CD1c-positive myeloid dendritic cell (primary cell): ENCODE data around the gene ABCC1.
A peak's percentile ranks its signal among the peaks of the same experiment; 100 is the strongest.
"Not testable (repeated sequence)": the region's sequence is repeated elsewhere in the genome, so short reads cannot be mapped to it uniquely, and the experiment has no call there.

Experiments used
- DNase-seq: peaks from one replicate; pipeline ENCODE4 v3.0.0-alpha.2; 2016; ENCODE audit errors: extremely low spot score

Gene ABCC1

DNA sequence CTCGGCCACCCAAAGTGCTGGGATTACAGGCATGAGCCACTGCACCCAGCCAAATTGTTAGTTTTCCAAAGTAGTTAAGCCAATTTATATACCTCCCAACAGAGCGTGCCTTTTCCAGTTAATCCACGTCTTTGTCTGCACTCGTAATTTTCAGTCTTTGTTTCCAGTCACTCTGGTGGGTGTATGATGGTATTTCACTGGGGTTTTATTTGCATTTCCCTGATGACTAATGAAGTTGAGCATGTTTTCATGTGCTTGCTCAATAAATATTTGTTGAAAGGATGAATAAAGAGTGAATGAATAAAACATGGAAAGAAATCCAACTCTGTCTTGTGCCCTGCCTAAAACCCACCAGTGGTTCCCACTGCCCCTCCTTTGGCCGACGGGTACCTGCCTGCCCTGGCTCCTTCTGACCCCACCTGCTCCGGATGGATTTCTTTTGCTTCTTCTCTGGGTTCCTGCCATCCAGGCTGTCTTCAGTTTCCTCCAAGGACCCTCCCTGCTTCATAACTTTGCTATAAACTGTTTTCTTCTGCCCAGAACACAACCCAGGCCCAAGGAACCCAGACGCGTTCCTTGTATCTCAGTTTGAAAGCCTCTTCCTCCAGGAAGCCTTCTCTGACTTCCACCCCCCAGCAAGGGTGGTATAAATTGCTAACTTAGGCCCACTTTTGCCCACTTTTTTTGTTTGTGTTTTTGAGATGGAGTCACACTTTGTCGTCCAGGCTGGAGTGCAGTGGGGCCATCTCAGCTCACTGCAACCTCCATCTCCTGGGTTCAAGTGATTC, 3.0 kb upstream of the ABCC1 start:
- DNase-seq, result no peak

DNA sequence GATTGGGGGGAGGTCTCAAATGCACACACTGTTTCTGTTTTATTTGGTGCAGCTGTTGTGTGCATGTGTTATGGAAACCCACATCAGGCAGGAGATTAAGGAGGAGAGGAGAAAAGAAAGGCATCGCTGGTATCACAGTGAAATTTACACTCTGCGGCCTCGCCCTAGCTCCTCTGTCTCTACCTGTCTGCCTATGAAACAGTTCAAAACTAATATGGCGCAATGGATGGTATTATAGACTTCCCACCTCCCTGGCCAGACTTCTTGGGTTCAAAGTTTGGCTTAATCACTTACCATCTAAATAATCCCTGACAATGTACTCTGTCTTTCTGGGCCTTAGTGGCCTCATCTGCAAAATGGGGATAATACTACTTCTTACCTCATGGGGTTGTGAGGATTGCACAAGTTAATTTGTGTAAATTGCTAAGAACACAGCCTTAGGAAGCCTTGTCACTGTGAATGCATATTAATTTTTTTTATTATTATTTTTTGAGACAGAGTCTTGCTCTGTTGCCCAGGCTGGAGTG, 1.4 kb upstream of the ABCC1 start:
- DNase-seq, result no peak

- peak; percentile 41 for DNase-seq
These were observed 745 bp upstream of the ABCC1 start for GRCh38 chr16:15948532-15949209.

DNA sequence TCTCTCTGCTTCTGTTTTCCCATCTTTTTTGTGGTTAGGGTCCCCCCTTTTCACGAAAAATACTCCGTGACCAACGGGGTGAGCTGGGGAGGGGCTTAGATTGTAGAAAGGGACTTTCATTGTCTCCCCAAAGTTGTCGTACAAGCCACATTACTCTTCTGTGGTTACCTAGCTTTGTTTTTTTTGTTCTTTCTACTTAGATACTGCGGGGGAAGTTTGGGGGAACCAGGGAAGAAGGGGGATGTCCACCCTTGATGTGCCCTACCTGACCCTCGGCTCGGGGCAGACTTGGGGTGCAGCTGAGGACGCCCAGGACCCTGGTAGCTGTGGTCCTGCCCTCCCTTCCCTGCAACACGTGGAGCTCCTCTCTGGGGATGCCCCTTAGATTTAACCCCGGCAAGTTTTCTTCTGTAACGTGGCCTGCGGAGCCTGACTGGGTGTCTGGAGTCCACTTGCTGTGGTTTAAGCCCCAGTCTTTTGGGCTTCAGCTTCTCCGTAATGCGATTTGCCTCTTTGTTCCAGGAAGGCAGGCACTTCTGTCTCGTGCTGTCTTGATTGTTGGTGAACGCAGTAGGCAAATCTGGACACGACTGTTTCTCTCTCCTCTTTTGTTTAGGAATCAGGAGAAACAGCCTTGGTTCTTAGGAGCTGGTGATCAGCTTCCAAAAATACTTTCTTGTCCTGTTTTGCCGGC, 892 bp downstream of the ABCC1 start:
- DNase-seq, result peak; percentile 13

GRCh38 chr16:15950869-15951268, 1.5 kb downstream of the ABCC1 start:
- DNase-seq, result no peak

DNA sequence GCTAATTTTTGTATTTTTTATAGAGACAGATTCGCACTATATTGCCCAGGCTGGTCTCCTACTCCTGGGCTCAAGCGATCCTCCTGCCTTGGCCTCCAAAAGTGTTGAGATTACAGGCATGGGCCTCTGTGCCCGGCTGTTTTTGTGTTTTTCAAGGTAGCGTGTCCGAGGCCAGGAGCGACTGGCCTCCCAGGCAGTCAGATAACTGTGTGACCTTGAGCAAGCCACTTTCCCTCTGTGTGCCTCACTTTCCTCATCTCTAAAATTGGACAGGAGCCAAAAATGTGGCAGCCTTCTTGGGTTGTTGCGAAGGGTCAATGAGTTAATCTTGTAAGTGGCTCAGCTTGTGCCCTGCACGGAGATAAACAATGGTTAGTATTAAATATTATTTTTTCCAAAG, 2.4 kb downstream of the ABCC1 start:
- DNase-seq, result no peak

DNA sequence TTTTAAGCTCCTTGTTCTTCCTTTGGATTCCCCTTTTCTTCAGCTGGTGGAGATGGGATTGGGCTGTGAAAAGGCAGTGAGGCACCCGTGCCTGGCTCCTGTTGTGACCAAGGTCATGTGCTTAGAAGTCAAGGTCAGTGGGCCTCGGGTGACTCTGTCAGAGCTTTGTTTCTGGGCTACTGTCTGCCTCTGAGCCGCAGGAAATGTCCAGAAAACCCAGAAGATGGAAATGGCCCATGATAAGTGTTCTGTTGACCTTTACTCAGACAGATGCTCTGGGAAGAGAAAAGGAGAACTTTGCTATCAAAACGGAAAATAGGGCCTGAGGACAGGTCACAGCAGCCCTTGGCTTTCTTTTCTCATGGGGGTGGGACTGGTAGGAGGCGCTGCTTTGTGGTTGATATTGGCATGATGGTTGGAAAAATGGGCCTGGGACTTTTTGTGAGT, 2.9 kb downstream of the ABCC1 start:
- peak; percentile 64 for DNase-seq

DNA sequence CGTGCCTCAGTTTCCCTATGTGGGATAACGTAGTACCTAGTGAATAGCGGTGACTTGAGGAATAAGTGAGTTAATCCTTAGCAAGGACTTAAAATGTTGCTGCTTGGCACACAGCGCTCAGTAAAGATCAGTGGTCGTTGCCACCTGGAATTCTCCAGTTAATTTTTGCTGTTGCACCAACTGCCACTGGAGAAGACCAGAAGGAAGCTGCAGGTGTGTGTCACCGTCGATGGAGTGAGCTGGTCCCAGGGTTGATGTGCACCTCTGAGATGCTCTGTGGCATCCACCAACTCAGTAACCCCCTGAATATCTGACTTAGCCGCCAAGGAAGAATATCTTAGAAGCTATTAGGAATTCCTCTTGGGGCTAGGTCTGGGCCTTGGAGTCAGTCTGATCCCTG, 4.1 kb downstream of the ABCC1 start:
- DNase-seq, result no peak

GRCh38 chr16:15953929-15954813, 4.8 kb downstream of the ABCC1 start:
- no peak for DNase-seq

DNA sequence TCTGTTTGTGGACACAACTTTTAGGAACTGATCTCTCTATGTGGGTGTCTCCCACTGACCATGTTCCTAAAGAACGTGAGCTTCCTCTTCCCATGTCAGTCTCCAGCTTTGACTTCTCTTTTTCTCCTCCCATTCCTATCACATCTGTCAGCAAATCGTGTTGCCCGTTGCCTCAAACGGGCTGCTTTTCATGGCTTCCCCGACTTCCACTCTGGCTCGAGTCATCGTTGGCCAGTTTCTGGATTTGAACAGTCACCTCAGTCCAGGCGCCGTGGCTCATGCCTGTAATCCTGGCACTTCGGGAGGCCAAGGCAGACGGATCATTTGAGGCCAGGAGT, 5.4 kb downstream of the ABCC1 start:
- peak; percentile 92 for DNase-seq

DNA sequence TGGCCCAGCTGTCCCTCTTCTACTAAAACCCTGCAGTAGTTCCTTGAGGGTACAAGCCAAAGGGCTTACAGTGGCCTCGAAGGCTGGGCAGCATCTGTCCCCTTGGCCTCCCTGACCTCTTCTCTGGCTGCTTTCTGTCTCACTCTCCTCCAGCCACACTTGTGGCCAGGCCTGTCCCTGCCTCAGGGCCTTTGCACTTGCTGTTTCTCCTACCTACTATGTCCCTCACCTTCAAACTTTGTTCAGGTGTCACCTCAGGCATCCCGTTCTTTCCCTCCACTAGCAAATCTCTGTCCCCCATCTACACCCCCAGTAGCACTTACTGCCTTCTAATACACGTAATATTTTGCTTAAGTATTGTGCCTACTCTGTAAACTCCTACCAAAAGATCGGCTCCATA, 6.0 kb downstream of the ABCC1 start:
- DNase-seq, result no peak

GRCh38 chr16:15956106-15956505, 6.7 kb downstream of the ABCC1 start:
- DNase-seq, result not testable (repeated sequence)

GRCh38 chr16:15958703-15959348, 9.4 kb downstream of the ABCC1 start:
- DNase-seq, result no peak

GRCh38 chr16:15960124-15960971, 10.9 kb downstream of the ABCC1 start:
- no peak for DNase-seq

DNA sequence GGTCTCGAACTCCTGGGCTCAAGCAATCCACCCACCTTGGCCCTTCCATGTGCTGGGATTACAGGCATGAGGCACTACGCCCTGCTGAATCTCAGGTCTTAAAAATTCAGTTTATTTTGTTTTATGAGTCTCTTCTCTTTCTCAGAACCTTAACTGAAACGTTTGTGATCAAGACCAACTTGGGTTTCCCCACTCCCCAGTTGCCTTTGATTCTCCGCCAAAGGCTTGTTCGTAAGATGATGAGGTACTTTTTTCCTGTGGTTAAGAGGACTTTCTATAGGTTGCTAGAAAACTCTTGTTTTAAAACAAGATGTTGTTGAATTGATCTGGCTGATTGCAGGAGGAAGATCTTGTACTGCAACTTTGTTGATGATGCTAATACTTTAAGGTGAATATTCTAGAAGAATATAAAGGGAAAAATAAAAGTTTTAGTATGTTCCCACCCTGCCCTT, 11.7 kb downstream of the ABCC1 start:
- peak; percentile 56 for DNase-seq

DNA sequence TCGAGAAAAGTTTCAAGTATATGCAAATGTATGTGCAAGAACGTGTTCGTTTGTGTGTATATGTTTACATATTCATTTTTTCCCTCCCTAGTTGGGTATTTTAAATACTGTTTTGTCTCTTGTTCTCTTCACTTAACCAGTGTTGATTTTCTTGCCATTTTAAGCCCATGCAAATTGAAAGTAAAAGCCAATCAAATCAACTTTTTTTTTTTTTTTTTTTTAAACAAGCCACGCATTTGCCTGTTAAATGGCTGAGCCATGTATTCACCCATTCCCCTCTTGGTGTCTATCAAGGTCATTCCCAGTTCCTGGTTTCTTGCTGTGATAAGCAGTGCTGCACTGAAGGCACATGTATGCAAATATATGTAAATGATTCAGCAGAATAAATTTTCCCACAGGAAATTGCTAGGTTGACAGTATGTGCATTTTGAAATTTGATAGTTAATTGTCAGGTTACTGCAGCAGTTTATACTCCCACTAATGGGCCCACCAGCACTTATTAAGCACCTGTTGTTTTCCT, 12.2 kb downstream of the ABCC1 start:
- DNase-seq, result peak; percentile 9

DNA sequence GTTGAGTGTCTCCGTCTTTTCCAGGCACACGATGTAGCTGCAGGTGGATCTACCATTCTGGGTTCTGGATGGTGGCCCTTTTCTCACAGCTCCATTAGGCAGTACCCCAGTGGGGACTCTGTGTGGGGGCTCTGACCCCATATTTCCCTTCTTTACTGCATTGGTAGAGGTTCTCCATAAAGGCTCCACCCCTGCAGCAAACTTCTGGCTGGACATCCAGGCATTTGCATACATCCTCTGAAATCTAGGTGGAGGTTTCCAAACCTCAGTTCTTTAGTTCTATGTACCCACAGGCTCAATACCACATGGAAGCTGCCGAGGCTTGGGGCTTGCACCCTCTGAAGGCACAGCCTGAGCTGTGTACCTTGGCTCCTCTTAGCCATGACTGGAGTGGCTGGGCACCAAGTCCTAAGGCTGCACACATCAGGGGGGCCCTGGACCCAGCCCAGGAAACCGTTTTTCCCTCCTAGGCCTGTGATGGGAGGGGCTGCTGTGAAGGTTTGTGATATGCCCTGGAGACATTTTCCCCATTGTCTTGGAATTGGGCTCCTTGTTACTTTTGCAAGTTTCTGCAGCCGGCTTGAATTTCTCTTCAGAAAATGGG, 14.0 kb downstream of the ABCC1 start:
- DNase-seq, result no peak

GRCh38 chr16:15966420-15966819, 17.0 kb downstream of the ABCC1 start:
- no peak for DNase-seq

GRCh38 chr16:15966836-15967546, 17.6 kb downstream of the ABCC1 start:
- DNase-seq, result no peak
